ENCODE measurements around the gene ACTR3. TPM values are rescaled to one million over a fixed set of nuclear protein-coding genes. Genes with fewer than 3 reads are reported as not detected.
A peak's percentile ranks its signal among the peaks of the same experiment; 100 is the strongest.

The ACTR3 gene
- total and polyA plus RNA-seq, 2 of the 4 experiments (the other 2 are of a cell fraction): 246 to 307 TPM

DNA sequence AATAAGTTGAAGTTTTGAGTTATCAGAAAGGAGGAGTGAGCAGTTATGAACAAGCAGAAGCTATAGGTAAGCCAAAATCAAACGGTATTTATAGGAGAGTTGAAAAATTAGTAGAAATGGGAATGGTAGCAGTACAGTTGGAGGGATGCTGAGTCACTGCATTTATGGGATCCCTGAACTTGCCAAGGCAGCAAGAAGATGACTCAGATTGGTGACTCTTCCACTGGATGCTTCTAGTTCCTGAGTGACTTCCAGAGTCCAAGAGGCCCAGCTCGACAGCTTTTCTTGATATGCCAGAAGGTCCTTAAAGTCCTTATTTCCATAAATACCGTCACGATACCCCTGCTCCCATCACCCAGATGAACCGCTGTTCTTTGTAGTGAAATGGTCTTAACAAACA is 31.1 kb upstream of the ACTR3 start:
- TF ChIP-seq SMC3 (IDR thresholded peaks at IDR 0.05; ENCODE audit: low read depth, low read length) (no peak), BHLHE40 (IDR thresholded peaks at IDR 0.05; ENCODE audit: low read depth, low read length) (no peak), MAZ (IDR thresholded peaks at IDR 0.05; ENCODE audit: borderline replicate concordance, low read depth, low read length) (no peak), FOS (IDR thresholded peaks at IDR 0.05; ENCODE audit: low read depth, low read length) (peak; percentile 89), RCOR1 (IDR thresholded peaks at IDR 0.05; ENCODE audit: insufficient replicate concordance, low read length) (no peak), RAD21 (IDR thresholded peaks at IDR 0.05; ENCODE audit: low read length) (no peak), MXI1 (IDR thresholded peaks at IDR 0.05; ENCODE audit: borderline replicate concordance, low read depth, low read length) (no peak), CEBPB (IDR thresholded peaks at IDR 0.05; ENCODE audit: low read depth, low read length) (no peak), MAFK (IDR thresholded peaks at IDR 0.05; ENCODE audit: low read depth, low read length) (peak; percentile 84), NFE2L2 (IDR thresholded peaks at IDR 0.05; ENCODE audit: low read depth, low read length) (peak; percentile 91), RFX5 (IDR thresholded peaks at IDR 0.05; ENCODE audit: low read depth, low read length) (no peak)
- TF ChIP-seq, protein P1, sequence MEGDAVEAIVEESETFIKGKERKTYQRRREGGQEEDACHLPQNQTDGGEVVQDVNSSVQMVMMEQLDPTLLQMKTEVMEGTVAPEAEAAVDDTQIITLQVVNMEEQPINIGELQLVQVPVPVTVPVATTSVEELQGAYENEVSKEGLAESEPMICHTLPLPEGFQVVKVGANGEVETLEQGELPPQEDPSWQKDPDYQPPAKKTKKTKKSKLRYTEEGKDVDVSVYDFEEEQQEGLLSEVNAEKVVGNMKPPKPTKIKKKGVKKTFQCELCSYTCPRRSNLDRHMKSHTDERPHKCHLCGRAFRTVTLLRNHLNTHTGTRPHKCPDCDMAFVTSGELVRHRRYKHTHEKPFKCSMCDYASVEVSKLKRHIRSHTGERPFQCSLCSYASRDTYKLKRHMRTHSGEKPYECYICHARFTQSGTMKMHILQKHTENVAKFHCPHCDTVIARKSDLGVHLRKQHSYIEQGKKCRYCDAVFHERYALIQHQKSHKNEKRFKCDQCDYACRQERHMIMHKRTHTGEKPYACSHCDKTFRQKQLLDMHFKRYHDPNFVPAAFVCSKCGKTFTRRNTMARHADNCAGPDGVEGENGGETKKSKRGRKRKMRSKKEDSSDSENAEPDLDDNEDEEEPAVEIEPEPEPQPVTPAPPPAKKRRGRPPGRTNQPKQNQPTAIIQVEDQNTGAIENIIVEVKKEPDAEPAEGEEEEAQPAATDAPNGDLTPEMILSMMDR (conservative IDR thresholded peaks at IDR 0.05; ENCODE audit: low read depth, low read length): no peak
- TF ChIP-seq, protein P2, sequence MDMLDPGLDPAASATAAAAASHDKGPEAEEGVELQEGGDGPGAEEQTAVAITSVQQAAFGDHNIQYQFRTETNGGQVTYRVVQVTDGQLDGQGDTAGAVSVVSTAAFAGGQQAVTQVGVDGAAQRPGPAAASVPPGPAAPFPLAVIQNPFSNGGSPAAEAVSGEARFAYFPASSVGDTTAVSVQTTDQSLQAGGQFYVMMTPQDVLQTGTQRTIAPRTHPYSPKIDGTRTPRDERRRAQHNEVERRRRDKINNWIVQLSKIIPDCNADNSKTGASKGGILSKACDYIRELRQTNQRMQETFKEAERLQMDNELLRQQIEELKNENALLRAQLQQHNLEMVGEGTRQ (IDR thresholded peaks at IDR 0.05; ENCODE audit: low read depth, low read length): no peak
- TF ChIP-seq, protein P3, sequence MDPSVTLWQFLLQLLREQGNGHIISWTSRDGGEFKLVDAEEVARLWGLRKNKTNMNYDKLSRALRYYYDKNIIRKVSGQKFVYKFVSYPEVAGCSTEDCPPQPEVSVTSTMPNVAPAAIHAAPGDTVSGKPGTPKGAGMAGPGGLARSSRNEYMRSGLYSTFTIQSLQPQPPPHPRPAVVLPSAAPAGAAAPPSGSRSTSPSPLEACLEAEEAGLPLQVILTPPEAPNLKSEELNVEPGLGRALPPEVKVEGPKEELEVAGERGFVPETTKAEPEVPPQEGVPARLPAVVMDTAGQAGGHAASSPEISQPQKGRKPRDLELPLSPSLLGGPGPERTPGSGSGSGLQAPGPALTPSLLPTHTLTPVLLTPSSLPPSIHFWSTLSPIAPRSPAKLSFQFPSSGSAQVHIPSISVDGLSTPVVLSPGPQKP (IDR thresholded peaks at IDR 0.05; ENCODE audit: borderline replicate concordance, low read depth, low read length): no peak
- Histone ChIP-seq H4K5ac (ENCODE audit: low read depth, low read length) (peak overlapping the region; percentile 81; the same call in 1 of the 2 replicates), H3K27me3 (ENCODE audit: control insufficient read depth, insufficient read depth, low read length) (no peaks in the 10 kb centered on the region), H3K27ac (ENCODE audit: insufficient read depth, low read length) (0 out of 2 replicates have a peak overlapping the region, but pooled peaks have one; percentile 0), H3K4me1 (ENCODE audit: control insufficient read depth, insufficient read depth, low read length) (peaks cover 4% of the 10 kb centered on the region; the same call in 1 of the 2 replicates), H3K14ac (replicated peaks; ENCODE audit: low read depth, low read length) (peak overlapping the region; percentile 65), H3K18ac (ENCODE audit: low read depth, low read length) (peak overlapping the region; percentile 89; the same call in 1 of the 2 replicates), H4K91ac (ENCODE audit: insufficient read depth, low read depth, low read length) (peak overlapping the region; percentile 86), H2BK15ac (ENCODE audit: low read depth, low read length) (peak overlapping the region; percentile 87; the same call in 2 of the 3 replicates), H4K8ac (ENCODE audit: low read depth in 2 of 2, low read length in 2 of 2) (peak overlapping the region; percentile 36 to 83), H2BK20ac (ENCODE audit: low read depth, low read length) (peak overlapping the region; percentile 94), H3K4me2 (ENCODE audit: low read depth, low read length) (peak overlapping the region; percentile 18; the same call in 1 of the 2 replicates), H2BK5ac (ENCODE audit: low read depth, low read length, poor library complexity, severe bottlenecking) (peak overlapping the region; percentile 97), H3K9me3 (ENCODE audit: control insufficient read depth, insufficient read depth, low read length) (no peaks in the 10 kb centered on the region), H2AK9ac (replicated peaks; ENCODE audit: low read depth, low read length, poor library complexity) (peak overlapping the region; percentile 0), H3K9ac (ENCODE audit: low read depth, low read length) (no peak overlapping the region), H2AFZ (replicated peaks; ENCODE audit: low read length, poor library complexity) (peak overlapping the region; percentile 66), H2AK5ac (ENCODE audit: low read depth, low read length) (0 out of 2 replicates have a peak overlapping the region, but pooled peaks have one; percentile 7), H3K4me3 (ENCODE audit: insufficient read depth, low read depth, low read length) (no peak overlapping the region), H3K56ac (ENCODE audit: extremely low read depth, insufficient read depth, low read length) (no peak overlapping the region), H3K9me1 (ENCODE audit: insufficient read depth, low read length) (no peaks in the 10 kb centered on the region), H3K79me1 (ENCODE audit: low read depth in 1 of 2, low read length in 2 of 2) (no peaks in the 10 kb centered on the region), H3K4ac (ENCODE audit: low read depth, low read length) (peak overlapping the region; percentile 73), H3K36me3 (ENCODE audit: control insufficient read depth, insufficient read depth, low read length) (no peaks in the 10 kb centered on the region), H2BK120ac (ENCODE audit: low read depth, low read length) (peak overlapping the region; percentile 95), H3K23ac (ENCODE audit: low read depth, low read length) (no peak overlapping the region; the same call in 1 of the 2 replicates), H4K20me1 (ENCODE audit: insufficient read depth, low read length) (no peaks in the 10 kb centered on the region)
- ChIA-PET POLR2A (ENCODE audit: unreplicated experiment) (no interaction called here), CTCF (no interaction called here)
- DNase-seq (peak; percentile 95), ATAC-seq (ENCODE audit: low read depth) (peak; percentile 99)
- BruUV-seq (replicated peaks): no TSS peak
- in situ Hi-C loops (cut with MboI; ENCODE audit: low sequenced_read_pairs) (no loop called here), dilution Hi-C loops (cut with HindIII; ENCODE audit: low sequenced_read_pairs, unreplicated experiment) (no loop called here), intact Hi-C loops (cut with micrococcal nuclease) (no loop called here)
- WGBS, 2 experiments (ENCODE audit: extremely low coverage in 2 of 2, insufficient read length in 1 of 2): no CpG with 5 or more reads among the region's 5 CpGs
